ENCODE results near the gene CHRNA9.
A peak's percentile ranks its signal among the peaks of the same experiment; 100 is the strongest.

CHRNA9 gene

GRCh38 chr4:40309250-40309774, 25.8 kb upstream of the CHRNA9 start:
- peak; percentile 84 for DNase-seq

GRCh38 chr4:40310225-40310624, 24.9 kb upstream of the CHRNA9 start:
- no peak for DNase-seq

GRCh38 chr4:40311811-40312346, 23.3 kb upstream of the CHRNA9 start:
- DNase-seq = peak; percentile 38

GRCh38 chr4:40314951-40315350, 20.2 kb upstream of the CHRNA9 start:
- DNase-seq = no peak

- DNase-seq = peak; percentile 75
These were observed 18.8 kb upstream of the CHRNA9 start for GRCh38 chr4:40316333-40316781.

- DNase-seq = peak; percentile 73
These were observed 18.1 kb upstream of the CHRNA9 start for GRCh38 chr4:40316782-40317635.

- no peak for DNase-seq
These were observed 17.0 kb upstream of the CHRNA9 start for GRCh38 chr4:40317916-40318658.

GRCh38 chr4:40321574-40322275, 13.4 kb upstream of the CHRNA9 start:
- DNase-seq = no peak

GRCh38 chr4:40322811-40323210, 12.3 kb upstream of the CHRNA9 start:
- DNase-seq = no peak

- DNase-seq = no peak
These were observed 11.3 kb upstream of the CHRNA9 start for GRCh38 chr4:40323866-40324265.

GRCh38 chr4:40325406-40326019, 9.6 kb upstream of the CHRNA9 start:
- peak; percentile 76 for DNase-seq

GRCh38 chr4:40327340-40327739, 7.8 kb upstream of the CHRNA9 start:
- no peak for DNase-seq

GRCh38 chr4:40328383-40328782, 6.8 kb upstream of the CHRNA9 start:
- no peak for DNase-seq

- DNase-seq = no peak
These were observed 5.3 kb upstream of the CHRNA9 start for GRCh38 chr4:40329805-40330204.

GRCh38 chr4:40330536-40330935, 4.6 kb upstream of the CHRNA9 start:
- DNase-seq = no peak

GRCh38 chr4:40331101-40331745, 3.9 kb upstream of the CHRNA9 start:
- DNase-seq = no peak

GRCh38 chr4:40331961-40332360, 3.2 kb upstream of the CHRNA9 start:
- no peak for DNase-seq

- no peak for DNase-seq
These were observed 1.2 kb upstream of the CHRNA9 start for GRCh38 chr4:40333921-40334352.

- DNase-seq = no peak
These were observed 377 bp downstream of the CHRNA9 start for GRCh38 chr4:40335525-40335894.

GRCh38 chr4:40337051-40337450, 1.9 kb downstream of the CHRNA9 start:
- no peak for DNase-seq

- no peak for DNase-seq
These were observed 2.4 kb downstream of the CHRNA9 start for GRCh38 chr4:40337523-40337922.

GRCh38 chr4:40340030-40340429, 4.9 kb downstream of the CHRNA9 start:
- no peak for DNase-seq
